WTC11 (cell line): ENCODE data around the gene CLMN. TPM values are rescaled to one million over a fixed set of nuclear protein-coding genes. Genes with fewer than 3 reads are reported as not detected.

Source experiments
- ATAC-seq: fragments of 200-7000 bp; cut with Tn5 transposase; 2 replicates; pipeline ENCODE4 v1.10.0; 2021; ENCODE audit warnings: mild to moderate bottlenecking, moderate library complexity
- CTCF ChIA-PET: fragments of 300-600 bp; sonication (Branson Sonifier 250); formaldehyde crosslinking; loops from one replicate; lab custom pipeline; 2021; ENCODE audit warnings: antibody characterized with exemption; lab: Charles Lee
- POLR2A ChIA-PET: fragments of 350-600 bp; sonication (Branson Sonifier 250); formaldehyde crosslinking; loops from one replicate; lab custom pipeline; 2021; ENCODE audit warnings: antibody characterized with exemption; lab: Charles Lee
- DNase-seq: peaks from one replicate; pipeline ENCODE4 v3.0.0; 2021; ENCODE audit warnings: low spot score
- H3K27ac Mint-ChIP-seq: 2 replicates; pipeline ENCODE4 v1.8.0; 2021; ENCODE audit warnings: mixed read lengths
- H3K27me3 Mint-ChIP-seq: 2 replicates; pipeline ENCODE4 v1.8.0; 2021; ENCODE audit warnings: low read depth, mild to moderate bottlenecking, moderate library complexity, mixed read lengths
- H3K36me3 Mint-ChIP-seq: 2 replicates; pipeline ENCODE4 v1.8.0; 2021; ENCODE audit warnings: mixed read lengths
- H3K4me1 Mint-ChIP-seq: 2 replicates; pipeline ENCODE4 v1.8.0; 2022; ENCODE audit warnings: mixed read lengths
- H3K4me3 Mint-ChIP-seq: 2 replicates; pipeline ENCODE4 v1.8.0; 2021; ENCODE audit warnings: mild to moderate bottlenecking, moderate library complexity, mixed read lengths
- H3K9me3 Mint-ChIP-seq: 2 replicates; pipeline ENCODE4 v1.8.0; 2021; ENCODE audit warnings: mixed read lengths
- AFF4 ChIP-seq: sonication (generic); formaldehyde crosslinking; IDR thresholded peaks from 2 replicates; pipeline ENCODE4 v1.8.1; 2023; ENCODE audit warnings: mild to moderate bottlenecking, missing genetic modification reagents, borderline replicate concordance
- AR ChIP-seq: fragments of 250-450 bp; sonication (Bioruptor Pico); IDR thresholded peaks from 2 replicates; pipeline ENCODE4 v1.9.0; 2021; ENCODE audit warnings: mild to moderate bottlenecking
- ARID4B ChIP-seq: sonication (generic); formaldehyde crosslinking; IDR thresholded peaks from 2 replicates; pipeline ENCODE4 v1.8.0; 2023; ENCODE audit warnings: missing genetic modification reagents, mild to moderate bottlenecking, borderline replicate concordance
- ATF1 ChIP-seq: sonication (generic); formaldehyde crosslinking; IDR thresholded peaks from 2 replicates; pipeline ENCODE4 v1.8.1; 2023; ENCODE audit warnings: mild to moderate bottlenecking, moderate library complexity, missing genetic modification reagents
- CREM ChIP-seq: sonication (generic); formaldehyde crosslinking; IDR thresholded peaks from 2 replicates; pipeline ENCODE4 v1.8.1; 2022; ENCODE audit warnings: mild to moderate bottlenecking, missing genetic modification reagents, moderate library complexity
- ERG ChIP-seq: fragments of 250-450 bp; sonication (Bioruptor Pico); IDR thresholded peaks from 2 replicates; pipeline ENCODE4 v1.8.0; 2021; ENCODE audit warnings: mild to moderate bottlenecking
- ESRRA ChIP-seq: sonication (generic); formaldehyde crosslinking; IDR thresholded peaks from 2 replicates; pipeline ENCODE4 v1.8.1; 2022; ENCODE audit warnings: mild to moderate bottlenecking, missing genetic modification reagents, borderline replicate concordance
- GABPB1 ChIP-seq: sonication (generic); formaldehyde crosslinking; IDR thresholded peaks from 2 replicates; pipeline ENCODE4 v1.8.1; 2023; ENCODE audit warnings: mild to moderate bottlenecking, missing genetic modification reagents
- GTF2I ChIP-seq: fragments of 250-450 bp; sonication (Bioruptor Pico); conservative IDR thresholded peaks from 2 replicates; pipeline ENCODE4 v1.4.0; 2021; ENCODE audit warnings: mild to moderate bottlenecking
- IRF1 ChIP-seq: sonication (generic); formaldehyde crosslinking; IDR thresholded peaks from 2 replicates; pipeline ENCODE4 v1.8.0; 2023; ENCODE audit warnings: missing genetic modification reagents
- IRF2 ChIP-seq: sonication (generic); formaldehyde crosslinking; IDR thresholded peaks from 2 replicates; pipeline ENCODE4 v1.8.0; 2022; ENCODE audit warnings: low read depth, missing genetic modification reagents, borderline replicate concordance
- MLX ChIP-seq: sonication (generic); formaldehyde crosslinking; IDR thresholded peaks from 2 replicates; pipeline ENCODE4 v1.8.1; 2023; ENCODE audit warnings: mild to moderate bottlenecking, missing genetic modification reagents, moderate library complexity
- NFE2L1 ChIP-seq: sonication (generic); formaldehyde crosslinking; IDR thresholded peaks from 2 replicates; pipeline ENCODE4 v1.8.1; 2023; ENCODE audit warnings: missing genetic modification reagents
- PREB ChIP-seq: sonication (generic); formaldehyde crosslinking; IDR thresholded peaks from 2 replicates; pipeline ENCODE4 v1.8.1; 2022; ENCODE audit warnings: mild to moderate bottlenecking, missing genetic modification reagents, moderate library complexity, borderline replicate concordance
- PRRX2 ChIP-seq: fragments of 250-450 bp; sonication (Bioruptor Pico); IDR thresholded peaks from 2 replicates; pipeline ENCODE4 v1.8.0; 2021; ENCODE audit warnings: mild to moderate bottlenecking
- RELA ChIP-seq: sonication (generic); formaldehyde crosslinking; IDR thresholded peaks from 2 replicates; pipeline ENCODE4 v1.8.1; 2022; ENCODE audit warnings: missing genetic modification reagents, mild to moderate bottlenecking, borderline replicate concordance
- SMAD3 ChIP-seq: sonication (generic); formaldehyde crosslinking; IDR thresholded peaks from 2 replicates; pipeline ENCODE4 v1.8.0; 2022; ENCODE audit warnings: missing genetic modification reagents, mild to moderate bottlenecking, borderline replicate concordance
- SMAD4 ChIP-seq: sonication (generic); formaldehyde crosslinking; IDR thresholded peaks from 2 replicates; pipeline ENCODE4 v1.8.0; 2022; ENCODE audit warnings: mild to moderate bottlenecking, missing genetic modification reagents
- ZNF671 ChIP-seq: fragments of 250-450 bp; sonication (Bioruptor Pico); IDR thresholded peaks from 2 replicates; pipeline ENCODE4 v1.8.0; 2021; ENCODE audit warnings: mild to moderate bottlenecking
- total RNA-seq: library from RNA; stranded (reverse); gene quantifications from 3 replicates; pipeline ENCODE4 v1.2.3, GENCODE V29; 2021

Gene CLMN
- total RNA-seq, 1 experiment from 2014 or later = 12.2 TPM

- TF ChIP-seq AR (CRISPR knock-in tag) = no peak
- TF ChIP-seq ESRRA (CRISPR knock-in tag) = no peak
- TF ChIP-seq PRRX2 = no peak
- TF ChIP-seq ZNF671 (CRISPR knock-in tag) = no peak
Observed at GRCh38 chr14:95355422-95355821, 35.7 kb upstream of the CLMN start (continued).

- no peak overlapping the region for H3K27ac Mint-ChIP-seq
- peaks cover 6% of the 10 kb centered on the region; the same call in 1 of the 2 replicates for H3K36me3 Mint-ChIP-seq
- peaks cover 12% of the 10 kb centered on the region for H3K9me3 Mint-ChIP-seq
- DNase-seq = no peak
- no peak for ATAC-seq
- H3K4me3 Mint-ChIP-seq = no peak overlapping the region
- ChIA-PET CTCF (no interaction called here), POLR2A (no interaction called here)
- peaks cover 8% of the 10 kb centered on the region for H3K27me3 Mint-ChIP-seq
- TF ChIP-seq SMAD3 (CRISPR knock-in tag) (no peak), CREM (CRISPR knock-in tag) (no peak), AFF4 (CRISPR knock-in tag) (no peak), NFE2L1 (no peak), PREB (CRISPR knock-in tag) (no peak), MLX (CRISPR knock-in tag) (no peak), ERG (CRISPR knock-in tag) (no peak), RELA (CRISPR knock-in tag) (no peak), IRF1 (no peak), ATF1 (CRISPR knock-in tag) (no peak), ARID4B (CRISPR knock-in tag) (no peak), GABPB1 (CRISPR knock-in tag) (no peak), IRF2 (CRISPR knock-in tag) (no peak), GTF2I (no peak), SMAD4 (no peak)
- H3K4me1 Mint-ChIP-seq = peaks cover 8% of the 10 kb centered on the region
Observed at GRCh38 chr14:95354834-95355233, 35.1 kb upstream of the CLMN start.
